Stimulated activated CD4-positive, alpha-beta T cell treated with anti-CD3 and anti-CD28 coated beads, Interleukin-12 subunit alpha, Interleukin-12 subunit beta, amount 100 ng/mL, for 48 hours (primary cell): Measurements from ENCODE around the gene SLC35F2.

Experiments used
- DNase-seq, 3 donors: peaks; one replicate each; pipeline ENCODE4 v3.0.0-alpha.2; 2020; ENCODE audit warnings: low read depth in 2 of 3, low spot score in 1 of 3

SLC35F2 gene

GRCh38 chr11:107741044-107741823 is 117.4 kb downstream of the SLC35F2 start:
- peak in 1 of 3 donors; percentile 12 for DNase-seq
